Iris pigment epithelial cell (primary cell): ENCODE data around the gene TRIP10.
"Not testable (repeated sequence)": the region's sequence is repeated elsewhere in the genome, so short reads cannot be mapped to it uniquely, and the experiment has no call there.

Source experiments
- DNase-seq: peaks from one replicate; pipeline ENCODE4 v3.0.0-alpha.2; 2011; ENCODE audit warnings: low read depth

Gene TRIP10

DNA sequence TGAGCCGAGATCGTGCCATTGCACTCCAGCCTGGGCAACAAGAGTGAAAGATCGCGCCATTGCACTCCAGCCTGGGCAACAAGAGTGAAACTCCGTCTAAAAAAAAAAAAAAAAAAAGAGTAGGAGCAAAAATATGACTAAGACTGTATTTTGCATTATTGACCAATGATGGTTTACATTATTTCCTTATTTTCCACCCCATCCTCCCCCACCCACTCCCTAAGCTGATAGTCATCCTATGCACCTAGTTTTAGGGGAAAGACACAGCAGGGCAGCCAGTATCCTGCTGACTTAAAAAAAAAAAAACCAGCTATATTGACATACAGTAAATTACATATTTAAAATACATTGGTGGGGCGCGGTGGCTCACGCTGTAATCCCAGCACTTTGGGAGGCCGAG, 58.2 kb downstream of the TRIP10 start:
- DNase-seq = no peak

DNA sequence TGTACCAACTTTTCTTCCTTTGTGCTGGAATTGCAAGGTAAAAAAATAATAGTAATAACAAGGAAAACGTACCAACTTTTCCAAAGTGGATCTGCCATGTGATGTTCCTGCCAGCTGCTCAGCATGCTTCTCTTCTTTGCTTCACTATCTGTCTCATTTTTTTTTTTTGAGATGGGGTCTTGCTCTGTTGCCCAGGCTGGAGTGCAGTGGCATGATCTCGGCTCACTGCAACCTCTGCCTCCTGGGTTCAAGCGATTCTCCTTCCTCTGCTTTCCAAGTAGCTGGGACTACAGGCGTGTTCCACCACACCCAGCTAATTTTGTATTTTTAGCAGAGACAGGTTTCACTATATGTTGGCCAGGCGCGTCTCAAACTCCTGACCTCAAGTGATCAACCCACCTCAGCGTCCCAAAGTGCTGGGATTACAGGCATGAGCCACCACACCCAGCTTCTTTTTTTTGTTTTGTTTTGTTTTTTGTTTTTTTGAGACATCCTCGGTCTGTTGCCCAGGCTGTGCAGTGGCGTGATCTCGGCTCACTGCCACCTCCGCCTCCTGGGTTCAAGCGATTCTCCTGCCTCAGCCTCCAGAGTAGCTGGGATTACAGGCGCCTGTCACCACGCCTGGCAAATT, 60.8 kb downstream of the TRIP10 start:
- not testable (repeated sequence) for DNase-seq

DNA sequence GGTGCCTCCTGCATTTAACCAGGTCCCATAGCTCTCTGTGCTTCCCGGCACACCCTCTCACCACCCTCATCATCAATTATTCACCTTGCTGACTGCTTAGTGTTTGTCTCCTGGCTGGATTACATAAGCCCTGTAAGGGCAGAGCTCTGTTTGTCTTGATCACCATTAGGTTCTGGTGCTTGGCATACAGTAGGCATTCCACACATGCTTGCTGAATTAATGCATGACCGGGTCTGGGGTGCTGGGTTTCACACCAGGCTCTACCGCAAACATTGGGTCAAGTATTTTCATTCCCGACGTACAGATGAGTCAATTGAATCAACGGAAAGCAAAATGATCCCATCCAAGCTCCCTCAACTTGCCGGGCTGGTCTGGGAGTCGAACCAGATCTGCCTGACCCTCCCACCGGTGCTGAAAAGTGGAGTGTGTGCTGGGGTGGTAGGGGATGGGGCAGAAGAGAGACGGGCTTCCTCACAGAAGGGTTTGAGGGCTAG, 61.6 kb downstream of the TRIP10 start:
- DNase-seq = peak; percentile 91
